ENCODE data around the gene MED13L. TPM values are rescaled to one million over a fixed set of nuclear protein-coding genes. Genes with fewer than 3 reads are reported as not detected.

The MED13L gene
- total and polyA plus RNA-seq, 2 of the 8 experiments (the other 6 are each of a cell fraction or from before 2014, with no cell fraction given), result 15.9 to 51.7 TPM

- no peaks in the 10 kb centered on the region for H4K20me1 ChIP-seq (replicated peaks in 1 of 2; ENCODE audit: control insufficient read depth in 1 of 2, insufficient read depth in 2 of 2, low read length in 2 of 2)
- no peak overlapping the region for H3K27ac ChIP-seq (ENCODE audit: low read depth, low read length)
- no peak overlapping the region for H3K23ac ChIP-seq (ENCODE audit: insufficient read length)
- ChIA-PET CTCF (ENCODE audit: partially characterized antibody) (interaction anchor here (0.5 to 2.9 kb wide), 6 partner anchors 23 to 1544 kb away, joined by 3 to 7 read pairs (median 4); no protein-coding TSS in a partner anchor), POLR2A (ENCODE audit: partially characterized antibody) (no interaction called here)
- no peak overlapping the region for H2BK120ac ChIP-seq (replicated peaks; ENCODE audit: low read depth, low read length)
- H3K79me2 ChIP-seq (ENCODE audit: control insufficient read depth in 1 of 2, insufficient read depth in 2 of 2, low read length in 2 of 2), result no peaks in the 10 kb centered on the region
- H3K4me2 ChIP-seq (ENCODE audit: insufficient read depth in 1 of 2, low read depth in 2 of 2, low read length in 2 of 2), result no peak overlapping the region; a peak in 1 of 4 replicates
- DNase-seq (ENCODE audit: low read depth in 1 of 2, low spot score in 2 of 2) (no peak), FAIRE-seq (no peak)
- H3K4me3 ChIP-seq (ENCODE audit: extremely low read depth in 1 of 4, insufficient read depth in 2 of 4, low read depth in 3 of 4, low read length in 4 of 4), result no peak overlapping the region
- no peaks in the 10 kb centered on the region for H3K27me3 ChIP-seq (replicated peaks in 1 of 4; ENCODE audit: control insufficient read depth in 3 of 4, extremely low read depth in 1 of 4, insufficient read depth in 3 of 4, low read length in 3 of 4)
- H2AFZ ChIP-seq (ENCODE audit: low read length), result no peak overlapping the region
- H4K91ac ChIP-seq (replicated peaks; ENCODE audit: insufficient read length, low read length), result no peak overlapping the region
- H3K4ac ChIP-seq (replicated peaks; ENCODE audit: insufficient read length, low read depth, low read length), result no peak overlapping the region
- no peak overlapping the region for H2BK15ac ChIP-seq (ENCODE audit: low read length)
- H3K9ac ChIP-seq (replicated peaks in 1 of 4; ENCODE audit: extremely low read depth in 1 of 4, low read depth in 3 of 4, low read length in 3 of 4), result no peak overlapping the region
- H3K79me1 ChIP-seq (ENCODE audit: low read depth, low read length), result no peaks in the 10 kb centered on the region
- WGBS, 2 experiments (ENCODE audit: extremely low coverage in 1 of 2, insufficient coverage in 1 of 2, insufficient read length in 1 of 2, insufficient replicate concordance in 2 of 2, low coverage in 1 of 2, low lambda C conversion rate in 2 of 2, missing lambda C conversion rate in 1 of 2), result 88% methylated on average over 7 of the region's 7 CpGs; no CpG with 5 or more reads in 1 of the 2 experiments
- no peak overlapping the region for H2BK12ac ChIP-seq (ENCODE audit: low read depth, low read length)
- peaks cover 2 to 10% (median 3%) of the 10 kb centered on the region in 4 experiments; a peak in 6 of 7 replicates for H3K4me1 ChIP-seq (replicated peaks in 1 of 4; ENCODE audit: control insufficient read depth in 3 of 4, insufficient read depth in 4 of 4, low read length in 3 of 4)
- H4K5ac ChIP-seq (ENCODE audit: insufficient read length, low read depth, low read length), result no peak overlapping the region
- no peaks in the 10 kb centered on the region for H3K23me2 ChIP-seq (ENCODE audit: low read depth, low read length)
- H3K18ac ChIP-seq (ENCODE audit: extremely low read depth, low read length), result no peak overlapping the region
- H2BK5ac ChIP-seq (ENCODE audit: low read depth, low read length), result no peak overlapping the region
- no peaks in the 10 kb centered on the region; a peak in 1 of 8 replicates for H3K36me3 ChIP-seq (ENCODE audit: control insufficient read depth in 2 of 4, insufficient read depth in 4 of 4, low read length in 3 of 4)
- no peak for TF ChIP-seq YY1 (IDR thresholded peaks at IDR 0.05; ENCODE audit: low read depth, low read length)
- TF ChIP-seq USF2 (IDR thresholded peaks at IDR 0.05; ENCODE audit: low read length), result no peak
- TF ChIP-seq CTBP2 (IDR thresholded peaks at IDR 0.05; ENCODE audit: borderline replicate concordance, insufficient read depth, insufficient read length, low read length), result no peak
- TF ChIP-seq JUN (IDR thresholded peaks at IDR 0.05; ENCODE audit: low read depth, low read length), result no peak
- TF ChIP-seq CHD1 (IDR thresholded peaks at IDR 0.05; ENCODE audit: low read depth, low read length), result no peak
- TF ChIP-seq ZNF274 (IDR thresholded peaks at IDR 0.05; ENCODE audit: borderline replicate concordance, extremely low read depth, low read length), result no peak
- no peak for TF ChIP-seq KDM4A (IDR thresholded peaks at IDR 0.05; ENCODE audit: low read depth, low read length, severe bottlenecking)
- no peak for TF ChIP-seq CEBPB (IDR thresholded peaks at IDR 0.05; ENCODE audit: low read depth, low read length)
- no peak for TF ChIP-seq KDM1A (IDR thresholded peaks at IDR 0.05; ENCODE audit: borderline replicate concordance, low read length)
- no peak for TF ChIP-seq HDAC2 (IDR thresholded peaks at IDR 0.05; ENCODE audit: borderline replicate concordance in 1 of 2, low read depth in 2 of 2, low read length in 2 of 2)
- TF ChIP-seq NANOG (IDR thresholded peaks at IDR 0.05; ENCODE audit: insufficient read depth, low read depth, low read length, poor library complexity, severe bottlenecking), result no peak
- no peak for TF ChIP-seq CBX8 (IDR thresholded peaks at IDR 0.05; ENCODE audit: borderline replicate concordance, low read depth, low read length)
- TF ChIP-seq EGR1 (IDR thresholded peaks at IDR 0.05; ENCODE audit: borderline replicate concordance, low read depth, low read length), result no peak
- H2BK20ac ChIP-seq (ENCODE audit: low read length), result no peak overlapping the region
- H3K56ac ChIP-seq (replicated peaks; ENCODE audit: insufficient read length, low read depth, low read length), result no peak overlapping the region
- no peak overlapping the region for H3K14ac ChIP-seq (ENCODE audit: insufficient read length)
- no peaks in the 10 kb centered on the region for H3K9me3 ChIP-seq (ENCODE audit: insufficient read depth in 2 of 2, low read depth in 1 of 2, low read length in 1 of 2)
- H4K8ac ChIP-seq (ENCODE audit: extremely low read depth, insufficient read depth, low read length), result no peak overlapping the region
- H2AK5ac ChIP-seq (ENCODE audit: low read depth, low read length), result no peak overlapping the region
Observed at GRCh38 chr12:115953031-115953430, 324.5 kb downstream of the MED13L start.
